Sigmoid colon (tissue), 4 donors: ENCODE data around the gene MBD4.

Experiments
- CTCF ChIP-seq, 4 experiments: fragments of 450-650 bp in 3 of 4; fragments of 200-600 bp in 1 of 4; IDR thresholded peaks; one replicate each; pipeline ENCODE4 v1.5.1; 2016 to 2019; ENCODE audit warnings: antibody characterized with exemption in 4 of 4, mild to moderate bottlenecking in 3 of 4, moderate library complexity in 2 of 4
- EP300 ChIP-seq, 4 donors: sonication (generic); formaldehyde crosslinking; IDR thresholded peaks; one replicate each; pipeline ENCODE4 v1.6.1; 2017; ENCODE audit warnings: antibody characterized with exemption in 4 of 4
- POLR2A ChIP-seq, 2 donors: fragments of 450-650 bp; IDR thresholded peaks; one replicate each; pipeline ENCODE4 v1.6.1; 2016; ENCODE audit warnings: antibody characterized with exemption in 2 of 2, mild to moderate bottlenecking in 2 of 2, moderate library complexity in 2 of 2
- POLR2AphosphoS5 ChIP-seq, 4 donors: sonication (generic); formaldehyde crosslinking; IDR thresholded peaks; one replicate each; pipeline ENCODE4 v1.6.1; 2017; ENCODE audit warnings: antibody characterized with exemption in 4 of 4

- TF ChIP-seq CTCF (IDR thresholded peaks at IDR 0.05) (no peak), EP300 (IDR thresholded peaks at IDR 0.05) (no peak), POLR2AphosphoS5 (IDR thresholded peaks at IDR 0.05) (no peak), POLR2A (IDR thresholded peaks at IDR 0.05) (no peak)
Measured at GRCh38 chr3:129424185-129424841, 15.4 kb downstream of the MBD4 start.
